ENCODE measurements around the gene EXOC8. TPM values are rescaled to one million over a fixed set of nuclear protein-coding genes. Genes with fewer than 3 reads are reported as not detected.

EXOC8 gene
- total RNA-seq, 1 experiment from 2014 or later, result 24.5 TPM

GRCh38 chr1:231311720-231312431, 25.8 kb downstream of the EXOC8 start:
- CTCF ChIA-PET, result interaction anchor here (0.6 kb wide), 1 partner anchor 1503 kb away, joined by 6 read pairs; no protein-coding TSS in a partner anchor
- TF ChIP-seq, protein P1, sequence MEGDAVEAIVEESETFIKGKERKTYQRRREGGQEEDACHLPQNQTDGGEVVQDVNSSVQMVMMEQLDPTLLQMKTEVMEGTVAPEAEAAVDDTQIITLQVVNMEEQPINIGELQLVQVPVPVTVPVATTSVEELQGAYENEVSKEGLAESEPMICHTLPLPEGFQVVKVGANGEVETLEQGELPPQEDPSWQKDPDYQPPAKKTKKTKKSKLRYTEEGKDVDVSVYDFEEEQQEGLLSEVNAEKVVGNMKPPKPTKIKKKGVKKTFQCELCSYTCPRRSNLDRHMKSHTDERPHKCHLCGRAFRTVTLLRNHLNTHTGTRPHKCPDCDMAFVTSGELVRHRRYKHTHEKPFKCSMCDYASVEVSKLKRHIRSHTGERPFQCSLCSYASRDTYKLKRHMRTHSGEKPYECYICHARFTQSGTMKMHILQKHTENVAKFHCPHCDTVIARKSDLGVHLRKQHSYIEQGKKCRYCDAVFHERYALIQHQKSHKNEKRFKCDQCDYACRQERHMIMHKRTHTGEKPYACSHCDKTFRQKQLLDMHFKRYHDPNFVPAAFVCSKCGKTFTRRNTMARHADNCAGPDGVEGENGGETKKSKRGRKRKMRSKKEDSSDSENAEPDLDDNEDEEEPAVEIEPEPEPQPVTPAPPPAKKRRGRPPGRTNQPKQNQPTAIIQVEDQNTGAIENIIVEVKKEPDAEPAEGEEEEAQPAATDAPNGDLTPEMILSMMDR (IDR thresholded peaks at IDR 0.05; ENCODE audit: unreplicated experiment), result no peak
- no TSS peak for BruUV-seq (replicated peaks)
- intact Hi-C loops (cut with micrococcal nuclease; ENCODE audit: unreplicated experiment), result no loop called here
- H3K27me3 Mint-ChIP-seq (ENCODE audit: unreplicated experiment), result no peaks in the 10 kb centered on the region
- H3K27ac Mint-ChIP-seq (ENCODE audit: unreplicated experiment), result no peak overlapping the region
- peaks cover 14% of the 10 kb centered on the region for H3K9me3 Mint-ChIP-seq (ENCODE audit: low read depth, unreplicated experiment)
- no peaks in the 10 kb centered on the region for H3K36me3 Mint-ChIP-seq (ENCODE audit: insufficient read depth, unreplicated experiment)
- no peak overlapping the region for H3K4me3 Mint-ChIP-seq (ENCODE audit: low read depth, unreplicated experiment)
- no peaks in the 10 kb centered on the region for H3K4me1 Mint-ChIP-seq (ENCODE audit: low read depth, unreplicated experiment)
- DNase-seq, result no peak

DNA sequence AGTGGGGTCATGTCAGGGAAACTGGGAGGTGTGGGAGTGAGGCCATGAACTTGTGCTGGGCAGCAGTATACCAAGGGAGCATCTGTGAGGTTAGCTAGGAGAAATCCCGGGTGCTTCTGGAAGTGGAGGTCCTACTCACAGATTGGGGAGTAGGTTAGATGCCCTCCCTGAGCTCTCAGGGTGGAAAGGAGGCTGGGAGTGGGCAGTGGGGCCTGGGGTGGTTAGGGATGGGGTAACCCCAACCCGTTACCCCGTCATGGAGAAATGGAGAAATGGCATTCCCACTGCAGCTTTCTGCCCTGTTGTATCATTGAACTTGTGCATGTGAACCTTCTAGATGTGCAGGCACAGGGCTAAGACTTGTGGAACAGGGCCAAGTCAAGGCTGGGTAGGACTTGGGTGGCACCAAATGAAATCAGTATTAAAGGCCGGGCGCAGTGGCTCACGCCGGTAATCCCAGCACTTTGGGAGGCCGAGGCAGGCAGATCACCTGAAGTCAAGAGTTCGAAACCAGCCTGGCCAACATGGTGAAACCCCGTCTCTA, 27.2 kb downstream of the EXOC8 start:
- no peak overlapping the region for H3K27ac Mint-ChIP-seq (ENCODE audit: unreplicated experiment)
- H3K36me3 Mint-ChIP-seq (ENCODE audit: insufficient read depth, unreplicated experiment), result no peaks in the 10 kb centered on the region
- no TSS peak for BruUV-seq (replicated peaks)
- CTCF ChIA-PET, result no interaction called here
- intact Hi-C loops (cut with micrococcal nuclease; ENCODE audit: unreplicated experiment), result no loop called here
- H3K9me3 Mint-ChIP-seq (ENCODE audit: low read depth, unreplicated experiment), result peaks cover 12% of the 10 kb centered on the region
- no peak overlapping the region for H3K4me3 Mint-ChIP-seq (ENCODE audit: low read depth, unreplicated experiment)
- no peaks in the 10 kb centered on the region for H3K4me1 Mint-ChIP-seq (ENCODE audit: low read depth, unreplicated experiment)
- TF ChIP-seq, protein P1 (IDR thresholded peaks at IDR 0.05; ENCODE audit: unreplicated experiment), result no peak
- no peak for DNase-seq
- no peaks in the 10 kb centered on the region for H3K27me3 Mint-ChIP-seq (ENCODE audit: unreplicated experiment)

- intact Hi-C loops (cut with micrococcal nuclease; ENCODE audit: unreplicated experiment), result no loop called here
- H3K4me1 Mint-ChIP-seq (ENCODE audit: low read depth, unreplicated experiment), result no peaks in the 10 kb centered on the region
- H3K27ac Mint-ChIP-seq (ENCODE audit: unreplicated experiment), result no peak overlapping the region
- no peak overlapping the region for H3K4me3 Mint-ChIP-seq (ENCODE audit: low read depth, unreplicated experiment)
- no peak for DNase-seq
- H3K9me3 Mint-ChIP-seq (ENCODE audit: low read depth, unreplicated experiment), result no peaks in the 10 kb centered on the region
- no peaks in the 10 kb centered on the region for H3K27me3 Mint-ChIP-seq (ENCODE audit: unreplicated experiment)
- TF ChIP-seq, protein P1 (IDR thresholded peaks at IDR 0.05; ENCODE audit: unreplicated experiment), result no peak
- no TSS peak for BruUV-seq (replicated peaks)
- CTCF ChIA-PET, result no interaction called here
- no peaks in the 10 kb centered on the region for H3K36me3 Mint-ChIP-seq (ENCODE audit: insufficient read depth, unreplicated experiment)
Measured at GRCh38 chr1:231301990-231302389, 35.7 kb downstream of the EXOC8 start.

GRCh38 chr1:231295938-231296337, 41.7 kb downstream of the EXOC8 start:
- intact Hi-C loops (cut with micrococcal nuclease; ENCODE audit: unreplicated experiment), result no loop called here
- Mint-ChIP-seq H3K36me3 (ENCODE audit: insufficient read depth, unreplicated experiment) (no peaks in the 10 kb centered on the region), H3K27ac (ENCODE audit: unreplicated experiment) (no peak overlapping the region), H3K9me3 (ENCODE audit: low read depth, unreplicated experiment) (no peaks in the 10 kb centered on the region), H3K4me3 (ENCODE audit: low read depth, unreplicated experiment) (no peak overlapping the region), H3K4me1 (ENCODE audit: low read depth, unreplicated experiment) (no peaks in the 10 kb centered on the region), H3K27me3 (ENCODE audit: unreplicated experiment) (no peaks in the 10 kb centered on the region)
- BruUV-seq (replicated peaks), result no TSS peak
- TF ChIP-seq, protein P1 (IDR thresholded peaks at IDR 0.05; ENCODE audit: unreplicated experiment), result no peak
- CTCF ChIA-PET, result interaction anchor here (0.6 kb wide), 2 partner anchors 209 to 477 kb away, joined by 3 to 7 read pairs; no protein-coding TSS in a partner anchor
- no peak for DNase-seq

Data from Calu3 (cell line).